ENCODE results near the gene PTCH2.
"Not testable (repeated sequence)": the region's sequence is repeated elsewhere in the genome, so short reads cannot be mapped to it uniquely, and the experiment has no call there.

The PTCH2 gene

GRCh38 chr1:44819608-44820327 is 23.3 kb downstream of the PTCH2 start:
- DNase-seq = peak; percentile 96

DNA sequence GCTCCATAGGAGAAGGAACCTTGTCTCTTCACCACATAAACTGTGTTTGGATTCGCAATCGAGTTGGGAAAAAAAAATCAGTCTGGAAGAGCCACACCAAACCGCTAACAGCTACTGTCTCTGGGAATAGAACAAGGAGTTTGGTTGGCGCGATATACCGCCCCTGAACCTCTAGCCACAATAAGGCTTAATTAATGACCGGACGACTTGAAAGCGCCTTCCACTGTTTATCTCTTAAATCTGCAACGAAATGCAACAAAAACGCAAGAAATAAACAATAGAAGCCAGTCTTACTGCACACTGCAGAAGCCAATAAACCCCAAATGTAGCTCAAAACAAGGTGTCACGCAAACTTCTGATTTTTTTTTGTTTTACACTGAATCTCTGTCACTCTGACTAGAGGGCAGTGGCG is 23.9 kb downstream of the PTCH2 start:
- peak; percentile 91 for DNase-seq

DNA sequence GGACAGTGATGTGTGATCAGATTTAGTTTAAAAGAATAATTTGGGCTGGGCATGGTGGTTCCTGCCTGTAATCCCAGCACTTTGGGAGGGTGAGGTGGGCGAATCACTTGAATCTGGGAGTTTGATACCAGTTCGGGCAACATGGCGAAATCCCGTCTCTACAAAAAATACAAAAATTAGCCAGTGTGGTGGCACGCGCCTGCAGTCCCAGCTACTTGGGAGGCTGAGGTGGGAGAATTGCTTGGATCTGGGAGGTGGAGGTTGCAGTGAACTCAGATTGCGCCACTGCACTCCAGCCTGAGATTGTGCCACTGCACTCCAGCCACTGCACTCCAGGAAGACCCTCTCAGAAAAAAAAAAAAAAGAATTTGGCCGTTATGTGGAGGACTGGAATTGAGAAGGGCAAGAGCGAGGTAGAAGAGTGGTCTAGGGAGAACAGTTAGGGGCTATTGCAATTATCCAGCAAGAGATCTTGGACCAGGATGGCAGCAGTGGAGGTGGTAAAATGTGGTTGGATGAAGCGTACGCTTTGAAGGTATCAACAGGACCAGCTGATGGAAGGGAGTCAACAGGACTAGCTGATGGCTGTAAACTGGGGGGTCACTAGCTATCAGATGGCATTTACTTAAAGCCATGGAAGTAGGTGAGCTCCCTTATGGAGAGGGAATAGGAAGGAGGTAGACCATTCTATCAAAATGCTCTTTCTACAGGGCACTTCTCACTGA is 25.1 kb downstream of the PTCH2 start:
- no peak for DNase-seq

GRCh38 chr1:44817307-44817706 is 25.7 kb downstream of the PTCH2 start:
- no peak for DNase-seq

GRCh38 chr1:44815926-44816325 is 27.1 kb downstream of the PTCH2 start:
- DNase-seq = not testable (repeated sequence)

DNA sequence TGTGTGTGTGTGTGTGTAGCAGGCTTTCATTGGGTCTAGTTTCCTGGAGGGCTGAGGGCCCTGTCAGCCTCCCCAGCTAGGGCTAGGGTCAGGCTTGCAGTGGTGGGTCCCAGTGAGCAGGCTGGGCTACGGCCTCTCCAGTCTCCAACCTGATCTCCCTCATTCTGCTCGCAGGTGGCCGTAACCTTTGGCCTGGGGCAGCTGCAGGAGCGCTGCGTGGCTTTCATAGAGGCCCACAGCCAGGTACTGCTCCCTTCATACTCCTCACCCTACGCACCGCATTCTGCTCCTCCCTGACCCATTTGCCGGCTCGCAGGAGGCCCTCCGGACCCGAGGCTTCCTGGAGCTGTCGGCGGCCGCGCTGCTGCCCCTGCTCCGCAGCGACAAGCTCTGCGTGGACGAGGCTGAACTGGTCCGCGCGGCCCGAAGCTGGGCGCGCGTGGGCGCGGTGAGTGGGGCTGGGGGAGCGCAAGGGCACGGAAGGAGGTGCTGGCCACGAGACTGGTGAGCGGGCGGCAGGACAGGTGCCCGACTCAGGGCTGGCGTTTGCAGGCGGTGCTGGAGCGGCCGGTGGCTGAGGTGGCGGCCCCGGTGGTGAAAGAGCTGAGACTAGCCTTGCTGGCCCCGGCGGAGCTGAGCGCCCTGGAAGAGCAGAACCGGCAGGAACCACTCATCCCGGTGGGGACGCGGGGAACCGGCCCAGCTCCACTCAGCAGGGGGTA is 30.1 kb downstream of the PTCH2 start:
- DNase-seq = no peak

DNA sequence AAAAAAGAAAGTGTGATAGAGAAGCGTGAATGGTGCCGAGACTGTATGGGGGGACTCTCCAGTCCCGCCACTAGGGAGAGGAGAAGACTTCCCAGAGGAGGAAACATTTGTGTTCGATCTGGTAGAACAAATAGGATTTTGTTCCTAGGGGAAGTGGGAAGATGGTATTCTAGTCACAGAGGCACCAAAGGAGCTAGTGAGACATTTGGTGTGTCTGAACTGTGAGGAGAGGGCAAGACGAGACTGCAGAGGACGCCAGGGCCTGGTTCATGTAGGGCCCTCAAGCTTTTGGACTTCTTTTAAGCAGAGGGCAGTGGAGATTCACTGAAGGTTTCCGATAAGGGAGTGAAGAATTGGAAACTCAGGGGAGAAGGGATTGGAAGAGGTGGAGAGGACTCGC is 31.8 kb downstream of the PTCH2 start:
- no peak for DNase-seq

DNA sequence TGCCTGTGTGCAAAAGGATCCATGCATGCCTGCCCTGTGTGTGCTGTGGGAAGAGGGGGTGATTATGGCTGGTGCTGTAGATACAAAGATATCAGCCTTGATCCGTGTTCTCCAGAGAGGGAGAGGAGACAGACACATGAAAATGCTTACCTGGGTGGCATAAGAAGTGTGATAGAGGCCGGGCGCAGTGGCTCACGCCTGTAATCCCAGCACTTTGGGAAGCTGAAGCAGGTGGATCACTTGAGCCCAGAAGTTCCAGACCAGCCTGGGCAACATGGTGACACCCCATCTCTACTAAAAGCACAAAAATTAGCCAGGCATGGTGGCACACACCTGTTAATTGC is 32.3 kb downstream of the PTCH2 start:
- DNase-seq = not testable (repeated sequence)

GRCh38 chr1:44810101-44810761 is 32.8 kb downstream of the PTCH2 start:
- DNase-seq = no peak

- no peak for DNase-seq
Measured at GRCh38 chr1:44808938-44809917, 33.8 kb downstream of the PTCH2 start.

GRCh38 chr1:44808063-44808937 is 34.8 kb downstream of the PTCH2 start, which contains the start of gene BTBD19:
BTBD19 (plus strand) TSS chr1:44808523; CDS start chr1:44808821, 298 bp downstream.
- no peak for DNase-seq

DNA sequence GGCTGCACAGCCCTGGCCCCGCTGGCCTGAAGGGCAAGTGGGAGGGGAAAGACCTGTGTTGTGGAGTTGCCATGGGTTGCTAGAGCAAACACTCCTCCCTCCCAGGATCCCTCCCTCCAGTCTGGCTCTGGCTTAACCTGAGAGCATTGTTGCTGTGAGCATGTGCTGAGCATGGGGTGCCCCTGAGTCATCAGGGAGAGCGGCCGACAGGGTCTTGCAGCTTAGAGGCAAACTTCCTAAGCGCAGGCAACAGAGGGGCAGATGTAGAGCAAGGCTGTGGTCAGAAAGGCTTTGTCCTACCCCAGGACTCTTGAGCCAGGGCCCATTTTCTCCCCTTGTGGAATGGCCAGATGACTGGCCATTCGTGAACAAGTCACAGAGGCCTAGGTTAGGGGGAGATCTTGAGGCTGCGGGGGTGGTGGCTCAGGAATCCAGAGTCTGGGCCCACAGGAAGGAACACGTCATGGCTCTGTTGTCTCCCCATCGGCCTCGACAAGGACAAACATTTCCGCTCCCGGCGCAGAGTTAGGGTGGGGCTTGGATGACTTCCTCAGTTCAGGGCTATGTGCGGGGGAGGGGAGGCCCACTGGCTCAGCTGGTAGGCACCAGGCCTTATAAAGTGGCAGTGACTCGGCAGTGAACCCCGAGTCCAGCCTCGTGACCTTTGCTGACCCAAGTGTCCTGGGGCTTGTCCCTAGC is 35.5 kb downstream of the PTCH2 start:
- peak; percentile 68 for DNase-seq

GRCh38 chr1:44806704-44807363 is 36.2 kb downstream of the PTCH2 start, which contains the start of gene DYNLT4:
DYNLT4 (minus strand) TSS chr1:44807351; CDS start chr1:44806668, 683 bp downstream.
- no peak for DNase-seq

- no peak for DNase-seq
Measured at GRCh38 chr1:44806025-44806703, 36.9 kb downstream of the PTCH2 start.

- DNase-seq = no peak
Measured at GRCh38 chr1:44805311-44806024, 37.6 kb downstream of the PTCH2 start.

GRCh38 chr1:44803312-44804095 is 39.5 kb downstream of the PTCH2 start:
- DNase-seq = no peak

GRCh38 chr1:44803062-44803311 is 40.1 kb downstream of the PTCH2 start:
- no peak for DNase-seq

Data from SHP77 treated with DMSO at 0.1 percent for 48 hours (cell line).